ENCODE measurements around the gene GPR39. TPM values are rescaled to one million over a fixed set of nuclear protein-coding genes. Genes with fewer than 3 reads are reported as not detected.

Gene GPR39
- total and polyA plus RNA-seq, 2 donors (not counting 1 experiment from before 2014, with no cell fraction given): not detected

- ATAC-seq (ENCODE audit: low read depth): no peak
- 91% methylated on average over 14 of the region's 14 CpGs for WGBS (ENCODE audit: insufficient coverage)
- no peak overlapping the region for H3K4me3 Mint-ChIP-seq
- H3K27me3 Mint-ChIP-seq: no peaks in the 10 kb centered on the region
- Histone ChIP-seq H3K79me2 (ENCODE audit: control insufficient read depth, insufficient read depth, low read length) (no peaks in the 10 kb centered on the region), H2AFZ (ENCODE audit: insufficient read depth, low read depth, low read length, poor library complexity, severe bottlenecking) (no peak overlapping the region), H3K4me2 (replicated peaks; ENCODE audit: low read depth, low read length, poor library complexity, severe bottlenecking) (no peak overlapping the region), H3K9ac (ENCODE audit: low read length) (no peak overlapping the region), H3K27me3 (replicated peaks in 1 of 4; ENCODE audit: control extremely low read depth in 1 of 4, control insufficient read depth in 3 of 4, insufficient read depth in 4 of 4, low read length in 3 of 4) (no peaks in the 10 kb centered on the region), H3K4me1 (ENCODE audit: control insufficient read depth in 2 of 2, insufficient read depth in 2 of 2, low read length in 2 of 2) (no peaks in the 10 kb centered on the region), H3K36me3 (replicated peaks in 1 of 2; ENCODE audit: control extremely low read depth in 1 of 2, control insufficient read depth in 1 of 2, extremely low read depth in 1 of 2, insufficient read depth in 2 of 2, low read length in 1 of 2) (no peaks in the 10 kb centered on the region), H3K27ac (ENCODE audit: low read length in 2 of 2) (no peak overlapping the region), H3K4me3 (ENCODE audit: control extremely low read depth in 1 of 5, extremely low read depth in 1 of 5, insufficient read depth in 1 of 5, low read depth in 2 of 5, low read length in 4 of 5) (no peak overlapping the region), H4K20me1 (ENCODE audit: control insufficient read depth, insufficient read depth, low read length, poor library complexity, severe bottlenecking) (no peaks in the 10 kb centered on the region), H3K9me3 (ENCODE audit: control extremely low read depth in 1 of 3, control insufficient read depth in 2 of 3, insufficient read depth in 1 of 3, low read length in 2 of 3) (peaks cover 0 to 9% (median 0%) of the 10 kb centered on the region in 3 donors)
- ChIA-PET POLR2A (no interaction called here), CTCF (no interaction called here)
- H3K4me1 Mint-ChIP-seq: no peaks in the 10 kb centered on the region
- no peak for TF ChIP-seq EZH2 (IDR thresholded peaks at IDR 0.05; ENCODE audit: borderline replicate concordance, insufficient read depth, low read depth, low read length, poor library complexity, severe bottlenecking)
- TF ChIP-seq, protein P1, sequence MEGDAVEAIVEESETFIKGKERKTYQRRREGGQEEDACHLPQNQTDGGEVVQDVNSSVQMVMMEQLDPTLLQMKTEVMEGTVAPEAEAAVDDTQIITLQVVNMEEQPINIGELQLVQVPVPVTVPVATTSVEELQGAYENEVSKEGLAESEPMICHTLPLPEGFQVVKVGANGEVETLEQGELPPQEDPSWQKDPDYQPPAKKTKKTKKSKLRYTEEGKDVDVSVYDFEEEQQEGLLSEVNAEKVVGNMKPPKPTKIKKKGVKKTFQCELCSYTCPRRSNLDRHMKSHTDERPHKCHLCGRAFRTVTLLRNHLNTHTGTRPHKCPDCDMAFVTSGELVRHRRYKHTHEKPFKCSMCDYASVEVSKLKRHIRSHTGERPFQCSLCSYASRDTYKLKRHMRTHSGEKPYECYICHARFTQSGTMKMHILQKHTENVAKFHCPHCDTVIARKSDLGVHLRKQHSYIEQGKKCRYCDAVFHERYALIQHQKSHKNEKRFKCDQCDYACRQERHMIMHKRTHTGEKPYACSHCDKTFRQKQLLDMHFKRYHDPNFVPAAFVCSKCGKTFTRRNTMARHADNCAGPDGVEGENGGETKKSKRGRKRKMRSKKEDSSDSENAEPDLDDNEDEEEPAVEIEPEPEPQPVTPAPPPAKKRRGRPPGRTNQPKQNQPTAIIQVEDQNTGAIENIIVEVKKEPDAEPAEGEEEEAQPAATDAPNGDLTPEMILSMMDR (IDR thresholded peaks at IDR 0.05): no peak
- intact Hi-C loops (cut with micrococcal nuclease): no loop called here
- H3K9me3 Mint-ChIP-seq (ENCODE audit: insufficient read depth): no peaks in the 10 kb centered on the region
- no peak for DNase-seq
- no peak overlapping the region for H3K27ac Mint-ChIP-seq
These were observed 169.5 kb downstream of the GPR39 start for GRCh38 chr2:132586101-132586511.

DNA sequence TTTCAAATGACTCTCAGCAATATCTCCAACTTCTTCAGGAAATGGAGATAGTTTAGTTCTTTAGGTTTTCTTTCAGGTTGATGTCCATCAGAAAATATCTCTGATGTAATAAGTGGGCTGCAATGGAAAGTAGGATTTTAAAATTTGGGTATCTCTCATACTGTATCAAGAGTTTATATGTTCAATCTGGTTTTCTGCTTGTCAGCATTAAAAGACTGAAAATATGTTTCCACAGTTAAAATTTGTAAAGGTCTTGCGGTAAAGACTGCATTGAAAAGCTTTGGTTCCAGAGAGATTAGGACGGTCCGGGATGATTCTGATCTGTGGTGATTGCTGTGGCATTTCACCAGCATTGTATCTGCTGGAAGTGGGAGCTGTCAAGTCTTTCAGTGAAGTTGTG, 170.2 kb downstream of the GPR39 start:
- H3K4me3 Mint-ChIP-seq: no peak overlapping the region
- intact Hi-C loops (cut with micrococcal nuclease): no loop called here
- 100% methylated on average over 1 of the region's 3 CpGs for WGBS (ENCODE audit: insufficient coverage)
- Histone ChIP-seq H4K20me1 (ENCODE audit: control insufficient read depth, insufficient read depth, low read length, poor library complexity, severe bottlenecking) (no peaks in the 10 kb centered on the region), H3K27ac (ENCODE audit: low read length in 2 of 2) (no peak overlapping the region), H2AFZ (ENCODE audit: insufficient read depth, low read depth, low read length, poor library complexity, severe bottlenecking) (no peak overlapping the region), H3K36me3 (replicated peaks in 1 of 2; ENCODE audit: control extremely low read depth in 1 of 2, control insufficient read depth in 1 of 2, extremely low read depth in 1 of 2, insufficient read depth in 2 of 2, low read length in 1 of 2) (no peaks in the 10 kb centered on the region), H3K4me1 (ENCODE audit: control insufficient read depth in 2 of 2, insufficient read depth in 2 of 2, low read length in 2 of 2) (no peaks in the 10 kb centered on the region), H3K27me3 (replicated peaks in 1 of 4; ENCODE audit: control extremely low read depth in 1 of 4, control insufficient read depth in 3 of 4, insufficient read depth in 4 of 4, low read length in 3 of 4) (no peaks in the 10 kb centered on the region), H3K9me3 (ENCODE audit: control extremely low read depth in 1 of 3, control insufficient read depth in 2 of 3, insufficient read depth in 1 of 3, low read length in 2 of 3) (peaks cover 0 to 9% (median 0%) of the 10 kb centered on the region in 3 donors), H3K4me3 (ENCODE audit: control extremely low read depth in 1 of 5, extremely low read depth in 1 of 5, insufficient read depth in 1 of 5, low read depth in 2 of 5, low read length in 4 of 5) (no peak overlapping the region), H3K9ac (ENCODE audit: low read length) (no peak overlapping the region), H3K79me2 (ENCODE audit: control insufficient read depth, insufficient read depth, low read length) (no peaks in the 10 kb centered on the region), H3K4me2 (replicated peaks; ENCODE audit: low read depth, low read length, poor library complexity, severe bottlenecking) (no peak overlapping the region)
- no peaks in the 10 kb centered on the region for H3K9me3 Mint-ChIP-seq (ENCODE audit: insufficient read depth)
- no peak overlapping the region for H3K27ac Mint-ChIP-seq
- POLR2A ChIA-PET: no interaction called here
- no peak for ATAC-seq (ENCODE audit: low read depth)
- DNase-seq: no peak
- CTCF ChIA-PET: no interaction called here
- H3K4me1 Mint-ChIP-seq: no peaks in the 10 kb centered on the region
- no peaks in the 10 kb centered on the region for H3K27me3 Mint-ChIP-seq
- TF ChIP-seq, protein P1 (IDR thresholded peaks at IDR 0.05): no peak
- no peak for TF ChIP-seq EZH2 (IDR thresholded peaks at IDR 0.05; ENCODE audit: borderline replicate concordance, insufficient read depth, low read depth, low read length, poor library complexity, severe bottlenecking)

Measured in B cell (primary cell).